Measurements from ENCODE around the gene MCTP1.

DNA sequence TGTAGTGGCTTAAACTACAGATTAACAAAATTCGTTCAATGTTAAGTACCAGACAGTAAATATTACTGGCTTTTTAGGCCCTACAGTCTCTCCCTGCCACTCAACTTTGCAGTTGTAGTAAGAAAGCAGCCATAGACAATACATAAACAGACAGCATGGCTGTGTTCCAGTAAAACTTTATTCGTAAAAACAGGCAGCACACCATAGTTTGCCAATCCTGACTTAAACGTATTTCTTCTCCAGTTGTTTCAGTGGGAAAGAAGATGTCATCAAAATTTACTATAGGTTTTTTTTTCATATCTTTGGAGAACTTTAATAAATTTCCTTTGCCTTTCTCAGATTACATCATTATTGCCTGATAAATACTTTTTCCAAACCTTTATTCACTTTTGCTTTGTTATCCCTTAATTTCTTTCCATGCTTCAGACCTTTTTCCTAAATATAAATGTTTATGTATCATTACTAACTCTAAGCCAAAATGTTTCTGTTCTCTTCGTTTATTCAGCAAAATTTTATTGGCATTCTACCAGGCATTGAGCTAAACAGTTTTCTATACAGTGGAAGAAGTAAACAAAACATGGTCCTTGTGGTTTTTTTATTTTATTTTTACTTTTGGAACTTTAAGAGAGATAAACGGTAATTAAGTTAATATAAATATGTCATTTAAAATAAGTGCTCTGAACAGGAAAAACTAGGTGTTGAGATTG, 601.9 kb downstream of the MCTP1 start:
- TF ChIP-seq, protein P1, sequence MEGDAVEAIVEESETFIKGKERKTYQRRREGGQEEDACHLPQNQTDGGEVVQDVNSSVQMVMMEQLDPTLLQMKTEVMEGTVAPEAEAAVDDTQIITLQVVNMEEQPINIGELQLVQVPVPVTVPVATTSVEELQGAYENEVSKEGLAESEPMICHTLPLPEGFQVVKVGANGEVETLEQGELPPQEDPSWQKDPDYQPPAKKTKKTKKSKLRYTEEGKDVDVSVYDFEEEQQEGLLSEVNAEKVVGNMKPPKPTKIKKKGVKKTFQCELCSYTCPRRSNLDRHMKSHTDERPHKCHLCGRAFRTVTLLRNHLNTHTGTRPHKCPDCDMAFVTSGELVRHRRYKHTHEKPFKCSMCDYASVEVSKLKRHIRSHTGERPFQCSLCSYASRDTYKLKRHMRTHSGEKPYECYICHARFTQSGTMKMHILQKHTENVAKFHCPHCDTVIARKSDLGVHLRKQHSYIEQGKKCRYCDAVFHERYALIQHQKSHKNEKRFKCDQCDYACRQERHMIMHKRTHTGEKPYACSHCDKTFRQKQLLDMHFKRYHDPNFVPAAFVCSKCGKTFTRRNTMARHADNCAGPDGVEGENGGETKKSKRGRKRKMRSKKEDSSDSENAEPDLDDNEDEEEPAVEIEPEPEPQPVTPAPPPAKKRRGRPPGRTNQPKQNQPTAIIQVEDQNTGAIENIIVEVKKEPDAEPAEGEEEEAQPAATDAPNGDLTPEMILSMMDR (conservative IDR thresholded peaks at IDR 0.05): no peak
- TF ChIP-seq ZFX (IDR thresholded peaks at IDR 0.05): no peak
